ENCODE data around the gene IMMP1L.

IMMP1L gene

GRCh38 chr11:31449040-31449439 lies 60.4 kb downstream of the IMMP1L start:
- Histone ChIP-seq H3F3A (ENCODE audit: insufficient read depth, low read length) (no peaks in the 10 kb centered on the region), H2AFZ (ENCODE audit: low read length) (no peak overlapping the region), H3K79me2 (ENCODE audit: low read length) (no peaks in the 10 kb centered on the region), H3K9me3 (replicated peaks; ENCODE audit: insufficient read depth, low read length) (no peaks in the 10 kb centered on the region), H3K36me3 (replicated peaks; ENCODE audit: insufficient read depth, low read length) (no peaks in the 10 kb centered on the region; the same call in 1 of the 2 replicates), H3K9me2 (replicated peaks; ENCODE audit: insufficient read depth, low read length) (no peaks in the 10 kb centered on the region), H3K4me2 (ENCODE audit: low read depth, low read length) (no peak overlapping the region), H3K27ac (ENCODE audit: low read length) (no peak overlapping the region), H3K9ac (ENCODE audit: low read length) (no peak overlapping the region), H3K27me3 (replicated peaks; ENCODE audit: insufficient read depth, low read length) (no peaks in the 10 kb centered on the region), H3K4me1 (ENCODE audit: low read length) (no peaks in the 10 kb centered on the region), H4K20me1 (ENCODE audit: insufficient read depth, low read length) (no peaks in the 10 kb centered on the region), H3K4me3 (ENCODE audit: low read length) (no peak overlapping the region)
- TF ChIP-seq EZH2 (optimal IDR thresholded peaks at IDR 0.05; ENCODE audit: low read depth, low read length) (no peak), CTCF (IDR thresholded peaks at IDR 0.05; ENCODE audit: low read length) (no peak), EZH2phosphoT487 (IDR thresholded peaks at IDR 0.05; ENCODE audit: low read length) (no peak)
- DNase-seq, result no peak

GRCh38 chr11:31445621-31446020 lies 63.8 kb downstream of the IMMP1L start:
- Histone ChIP-seq H3K79me2 (ENCODE audit: low read length) (no peaks in the 10 kb centered on the region), H3K36me3 (replicated peaks; ENCODE audit: insufficient read depth, low read length) (no peaks in the 10 kb centered on the region), H2AFZ (ENCODE audit: low read length) (no peak overlapping the region), H3K4me1 (ENCODE audit: low read length) (no peaks in the 10 kb centered on the region), H4K20me1 (ENCODE audit: insufficient read depth, low read length) (no peaks in the 10 kb centered on the region), H3K9ac (ENCODE audit: low read length) (no peak overlapping the region), H3K9me3 (replicated peaks; ENCODE audit: insufficient read depth, low read length) (no peaks in the 10 kb centered on the region), H3F3A (ENCODE audit: insufficient read depth, low read length) (no peaks in the 10 kb centered on the region), H3K27me3 (replicated peaks; ENCODE audit: insufficient read depth, low read length) (no peaks in the 10 kb centered on the region), H3K9me2 (replicated peaks; ENCODE audit: insufficient read depth, low read length) (no peaks in the 10 kb centered on the region), H3K4me2 (ENCODE audit: low read depth, low read length) (no peak overlapping the region), H3K4me3 (ENCODE audit: low read length) (no peak overlapping the region), H3K27ac (ENCODE audit: low read length) (no peak overlapping the region)
- no peak for TF ChIP-seq EZH2phosphoT487 (IDR thresholded peaks at IDR 0.05; ENCODE audit: low read length)
- TF ChIP-seq CTCF (IDR thresholded peaks at IDR 0.05; ENCODE audit: low read length), result no peak
- no peak for TF ChIP-seq EZH2 (optimal IDR thresholded peaks at IDR 0.05; ENCODE audit: low read depth, low read length)
- DNase-seq, result no peak

- TF ChIP-seq EZH2phosphoT487 (IDR thresholded peaks at IDR 0.05; ENCODE audit: low read length) (no peak), EZH2 (optimal IDR thresholded peaks at IDR 0.05; ENCODE audit: low read depth, low read length) (no peak), CTCF (IDR thresholded peaks at IDR 0.05; ENCODE audit: low read length) (no peak)
- Histone ChIP-seq H3K9ac (ENCODE audit: low read length) (no peak overlapping the region), H3K4me3 (ENCODE audit: low read length) (no peak overlapping the region), H4K20me1 (ENCODE audit: insufficient read depth, low read length) (no peaks in the 10 kb centered on the region), H3K9me3 (replicated peaks; ENCODE audit: insufficient read depth, low read length) (no peaks in the 10 kb centered on the region), H3K27ac (ENCODE audit: low read length) (no peak overlapping the region), H2AFZ (ENCODE audit: low read length) (no peak overlapping the region), H3F3A (ENCODE audit: insufficient read depth, low read length) (no peaks in the 10 kb centered on the region), H3K27me3 (replicated peaks; ENCODE audit: insufficient read depth, low read length) (no peaks in the 10 kb centered on the region), H3K9me2 (replicated peaks; ENCODE audit: insufficient read depth, low read length) (no peaks in the 10 kb centered on the region), H3K79me2 (ENCODE audit: low read length) (no peaks in the 10 kb centered on the region), H3K4me1 (ENCODE audit: low read length) (no peaks in the 10 kb centered on the region), H3K4me2 (ENCODE audit: low read depth, low read length) (no peak overlapping the region), H3K36me3 (replicated peaks; ENCODE audit: insufficient read depth, low read length) (no peaks in the 10 kb centered on the region)
- no peak for DNase-seq
These were observed 65.6 kb downstream of the IMMP1L start for GRCh38 chr11:31443802-31444201.
